Measurements from ENCODE around the gene DIPK1C. TPM values are rescaled to one million over a fixed set of nuclear protein-coding genes. Genes with fewer than 3 reads are reported as not detected.

Gene DIPK1C
- polyA plus RNA-seq, 1 donor (not counting 4 experiments of a cell fraction or from before 2014, with no cell fraction given) = not detected

DNA sequence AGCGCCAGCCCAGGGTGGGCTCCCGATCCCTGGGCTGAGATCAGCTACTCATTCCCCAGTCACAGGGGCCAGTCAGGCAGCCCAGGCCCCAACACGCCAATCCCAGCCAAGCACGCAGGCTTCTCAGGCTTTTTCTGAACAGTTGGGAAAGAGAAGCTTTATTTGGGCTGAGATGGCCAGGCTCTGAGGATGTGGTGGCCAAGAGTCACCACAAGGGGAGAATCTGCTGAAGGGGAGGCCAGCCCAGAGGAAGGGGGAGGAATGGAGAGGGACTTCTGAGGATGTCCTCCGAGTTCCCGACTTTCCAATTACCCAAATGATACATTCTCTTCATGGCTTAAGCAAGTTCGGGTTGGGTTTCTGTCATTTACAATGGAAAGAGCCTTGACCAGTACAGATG is 2.8 kb upstream of the DIPK1C start:
- no peak overlapping the region for H2AFZ ChIP-seq (ENCODE audit: control insufficient read depth, low read length)
- H4K20me1 ChIP-seq (ENCODE audit: control insufficient read depth, extremely low read depth, insufficient read depth, low read length) = no peaks in the 10 kb centered on the region
- no peak overlapping the region for H3K27ac ChIP-seq (ENCODE audit: control insufficient read depth, insufficient read depth, low read length)
- no peak overlapping the region for H3K4me3 ChIP-seq (ENCODE audit: control insufficient read depth in 2 of 3, extremely low read depth in 1 of 3, insufficient read depth in 2 of 3, low read depth in 1 of 3, low read length in 3 of 3)
- FAIRE-seq (no peak), DNase-seq (ENCODE audit: low read depth, low spot score) (no peak)
- H3K4me2 ChIP-seq (ENCODE audit: control insufficient read depth, extremely low read depth, insufficient read depth, low read depth, low read length) = no peak overlapping the region
- H3K9me3 ChIP-seq (ENCODE audit: control insufficient read depth, low read depth, low read length) = no peaks in the 10 kb centered on the region
- dilution Hi-C loops (cut with MboI; ENCODE audit: extremely low pct_ligation_motif_present, low sequenced_read_pairs) = no loop called here
- H3K27me3 ChIP-seq (ENCODE audit: control insufficient read depth, extremely low read depth, insufficient read depth, low read length) = peaks cover 41% of the 10 kb centered on the region
- no peaks in the 10 kb centered on the region for H3K79me2 ChIP-seq (ENCODE audit: control insufficient read depth, insufficient read depth, low read length)
- TF ChIP-seq, protein P1, sequence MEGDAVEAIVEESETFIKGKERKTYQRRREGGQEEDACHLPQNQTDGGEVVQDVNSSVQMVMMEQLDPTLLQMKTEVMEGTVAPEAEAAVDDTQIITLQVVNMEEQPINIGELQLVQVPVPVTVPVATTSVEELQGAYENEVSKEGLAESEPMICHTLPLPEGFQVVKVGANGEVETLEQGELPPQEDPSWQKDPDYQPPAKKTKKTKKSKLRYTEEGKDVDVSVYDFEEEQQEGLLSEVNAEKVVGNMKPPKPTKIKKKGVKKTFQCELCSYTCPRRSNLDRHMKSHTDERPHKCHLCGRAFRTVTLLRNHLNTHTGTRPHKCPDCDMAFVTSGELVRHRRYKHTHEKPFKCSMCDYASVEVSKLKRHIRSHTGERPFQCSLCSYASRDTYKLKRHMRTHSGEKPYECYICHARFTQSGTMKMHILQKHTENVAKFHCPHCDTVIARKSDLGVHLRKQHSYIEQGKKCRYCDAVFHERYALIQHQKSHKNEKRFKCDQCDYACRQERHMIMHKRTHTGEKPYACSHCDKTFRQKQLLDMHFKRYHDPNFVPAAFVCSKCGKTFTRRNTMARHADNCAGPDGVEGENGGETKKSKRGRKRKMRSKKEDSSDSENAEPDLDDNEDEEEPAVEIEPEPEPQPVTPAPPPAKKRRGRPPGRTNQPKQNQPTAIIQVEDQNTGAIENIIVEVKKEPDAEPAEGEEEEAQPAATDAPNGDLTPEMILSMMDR (optimal IDR thresholded peaks at IDR 0.05 in 1 of 3, IDR thresholded peaks at IDR 0.05 in 1 of 3, conservative IDR thresholded peaks at IDR 0.05 in 1 of 3; ENCODE audit: extremely low read depth in 1 of 3, insufficient read depth in 2 of 3, low read length in 3 of 3) = peak in 1 of 3 experiments; percentile 25
- TF ChIP-seq EZH2 (IDR thresholded peaks at IDR 0.05; ENCODE audit: low read length) = no peak
- H3K36me3 ChIP-seq (ENCODE audit: control insufficient read depth in 2 of 2, extremely low read depth in 1 of 2, insufficient read depth in 2 of 2, low read length in 2 of 2) = no peaks in the 10 kb centered on the region
- no peaks in the 10 kb centered on the region for H3K4me1 ChIP-seq (ENCODE audit: control insufficient read depth, extremely low read depth, insufficient read depth, low read length)
- H3K9ac ChIP-seq (ENCODE audit: control insufficient read depth, extremely low read depth, insufficient read depth, low read length) = no peak overlapping the region
- H3K9me1 ChIP-seq (ENCODE audit: control insufficient read depth, extremely low read depth, insufficient read depth, low read length) = no peaks in the 10 kb centered on the region

DNA sequence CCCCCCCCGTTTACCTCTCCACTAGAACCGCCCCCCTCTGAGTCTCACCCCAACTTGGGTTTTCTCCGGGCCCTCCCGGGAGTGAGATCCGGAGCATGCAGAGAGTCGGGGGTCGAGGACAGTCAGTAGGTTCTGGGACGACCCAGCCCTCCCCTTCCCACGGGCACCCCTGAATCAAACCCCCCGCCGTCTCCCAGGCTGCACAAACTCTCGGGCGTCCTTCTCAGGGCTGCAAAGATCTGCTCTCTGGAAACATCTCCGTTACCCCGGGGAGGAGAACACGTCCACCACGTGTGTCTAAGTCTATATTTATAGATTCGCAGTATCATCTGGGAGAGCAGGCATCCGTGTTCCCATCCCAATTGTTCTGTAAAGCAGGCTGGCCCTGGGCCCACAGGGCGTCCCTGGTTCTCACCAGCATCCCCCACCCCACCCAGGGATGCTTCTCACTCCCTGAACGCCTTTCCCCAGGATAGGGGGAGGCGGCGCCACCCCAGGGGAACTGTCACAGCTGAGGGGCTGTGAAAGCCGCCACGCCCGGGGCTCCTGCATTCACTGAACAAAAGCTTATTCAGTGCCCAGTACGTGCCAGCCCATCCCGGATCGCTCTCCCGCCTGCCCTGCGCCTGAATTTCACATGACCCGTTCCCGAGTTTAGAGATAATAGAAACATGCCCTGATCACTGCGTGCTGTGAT is 765 bp upstream of the DIPK1C start:
- TF ChIP-seq, protein P1 (optimal IDR thresholded peaks at IDR 0.05 in 1 of 3, IDR thresholded peaks at IDR 0.05 in 1 of 3, conservative IDR thresholded peaks at IDR 0.05 in 1 of 3; ENCODE audit: extremely low read depth in 1 of 3, insufficient read depth in 2 of 3, low read length in 3 of 3) = no peak
- TF ChIP-seq EZH2 (IDR thresholded peaks at IDR 0.05; ENCODE audit: low read length) = peak; percentile 59
- DNase-seq (ENCODE audit: low read depth, low spot score) (no peak), FAIRE-seq (no peak)
- Histone ChIP-seq H3K4me1 (ENCODE audit: control insufficient read depth, extremely low read depth, insufficient read depth, low read length) (no peaks in the 10 kb centered on the region), H3K27ac (ENCODE audit: control insufficient read depth, insufficient read depth, low read length) (no peak overlapping the region), H3K9ac (ENCODE audit: control insufficient read depth, extremely low read depth, insufficient read depth, low read length) (no peak overlapping the region), H3K27me3 (ENCODE audit: control insufficient read depth, extremely low read depth, insufficient read depth, low read length) (peaks cover 49% of the 10 kb centered on the region), H3K79me2 (ENCODE audit: control insufficient read depth, insufficient read depth, low read length) (no peaks in the 10 kb centered on the region), H3K4me2 (ENCODE audit: control insufficient read depth, extremely low read depth, insufficient read depth, low read depth, low read length) (no peak overlapping the region), H3K9me3 (ENCODE audit: control insufficient read depth, low read depth, low read length) (no peaks in the 10 kb centered on the region), H3K4me3 (ENCODE audit: control insufficient read depth in 2 of 3, extremely low read depth in 1 of 3, insufficient read depth in 2 of 3, low read depth in 1 of 3, low read length in 3 of 3) (no peak overlapping the region), H2AFZ (ENCODE audit: control insufficient read depth, low read length) (no peak overlapping the region), H4K20me1 (ENCODE audit: control insufficient read depth, extremely low read depth, insufficient read depth, low read length) (no peaks in the 10 kb centered on the region), H3K9me1 (ENCODE audit: control insufficient read depth, extremely low read depth, insufficient read depth, low read length) (no peaks in the 10 kb centered on the region), H3K36me3 (ENCODE audit: control insufficient read depth in 2 of 2, extremely low read depth in 1 of 2, insufficient read depth in 2 of 2, low read length in 2 of 2) (no peaks in the 10 kb centered on the region)
- dilution Hi-C loops (cut with MboI; ENCODE audit: extremely low pct_ligation_motif_present, low sequenced_read_pairs) = no loop called here

Measured in keratinocyte (primary cell).